Activated T-cell treated with anti-CD3 and anti-CD28 coated beads, Interleukin-2, amount 50 U/mL, for 48 hours (primary cell): ENCODE results near the gene HOXD12.

Experiments
- DNase-seq, 2 experiments: peaks; one replicate each; pipeline ENCODE4 v3.0.0-alpha.2; 2020

The HOXD12 gene

DNA sequence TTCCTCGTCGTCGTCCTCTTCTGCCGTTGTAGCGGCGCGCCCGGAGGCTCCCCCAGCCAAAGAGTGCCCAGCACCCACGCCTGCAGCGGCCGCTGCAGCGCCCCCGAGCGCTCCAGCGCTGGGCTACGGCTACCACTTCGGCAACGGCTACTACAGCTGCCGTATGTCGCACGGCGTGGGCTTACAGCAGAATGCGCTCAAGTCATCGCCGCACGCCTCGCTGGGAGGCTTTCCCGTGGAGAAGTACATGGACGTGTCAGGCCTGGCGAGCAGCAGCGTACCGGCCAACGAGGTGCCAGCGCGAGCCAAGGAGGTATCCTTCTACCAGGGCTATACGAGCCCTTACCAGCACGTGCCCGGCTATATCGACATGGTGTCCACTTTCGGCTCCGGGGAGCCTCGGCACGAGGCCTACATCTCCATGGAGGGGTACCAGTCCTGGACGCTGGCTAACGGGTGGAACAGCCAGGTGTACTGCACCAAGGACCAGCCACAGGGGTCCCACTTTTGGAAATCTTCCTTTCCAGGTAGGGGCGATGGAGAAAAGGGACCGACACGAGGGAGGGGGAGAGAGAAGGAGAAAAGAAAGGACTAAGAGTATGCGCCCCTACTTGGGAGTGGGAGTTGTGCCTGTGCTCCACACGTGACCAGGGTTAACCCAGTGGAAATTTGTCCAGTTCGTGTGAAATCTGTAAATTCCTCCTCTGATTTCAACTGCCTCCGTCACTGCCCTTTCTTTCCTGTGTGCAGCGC lies 6.3 kb upstream of the HOXD12 start:
- peak; percentile 26 to 35 for DNase-seq

- no peak for DNase-seq
Measured at GRCh38 chr2:176093898-176094249, 5.7 kb upstream of the HOXD12 start.

DNA sequence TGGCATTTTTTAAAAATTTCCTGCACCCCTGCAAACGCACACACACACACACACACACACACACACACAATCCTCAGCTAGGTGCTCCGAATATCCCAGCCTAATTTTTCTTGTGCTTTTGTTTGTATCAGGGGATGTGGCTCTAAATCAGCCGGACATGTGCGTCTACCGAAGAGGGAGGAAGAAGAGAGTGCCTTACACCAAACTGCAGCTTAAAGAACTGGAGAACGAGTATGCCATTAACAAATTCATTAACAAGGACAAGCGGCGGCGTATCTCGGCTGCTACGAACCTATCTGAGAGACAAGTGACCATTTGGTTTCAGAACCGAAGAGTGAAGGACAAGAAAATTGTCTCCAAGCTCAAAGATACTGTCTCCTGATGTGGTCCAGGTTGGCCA lies 5.2 kb upstream of the HOXD12 start:
- peak; percentile 14 to 16 for DNase-seq

DNA sequence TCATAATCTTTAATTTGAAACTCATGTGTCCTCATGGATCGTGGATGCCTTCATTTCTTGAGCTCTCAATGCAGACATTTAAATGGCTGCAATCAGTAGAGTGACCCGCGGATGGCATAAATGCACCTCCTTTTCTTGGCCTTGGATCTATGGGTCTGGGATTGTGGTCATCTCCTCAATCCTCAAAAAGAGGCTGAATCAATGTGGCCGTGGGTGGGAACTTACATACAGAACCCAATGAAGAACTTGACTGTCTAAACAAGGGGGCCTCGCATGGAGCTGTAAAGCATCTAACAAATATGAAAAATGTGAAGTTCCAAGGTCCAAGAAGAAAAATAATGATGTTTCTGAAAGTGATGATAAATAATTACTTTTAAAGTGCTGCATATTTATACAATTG lies 4.2 kb upstream of the HOXD12 start:
- DNase-seq: peak in 1 of 2 experiments; percentile 7

DNA sequence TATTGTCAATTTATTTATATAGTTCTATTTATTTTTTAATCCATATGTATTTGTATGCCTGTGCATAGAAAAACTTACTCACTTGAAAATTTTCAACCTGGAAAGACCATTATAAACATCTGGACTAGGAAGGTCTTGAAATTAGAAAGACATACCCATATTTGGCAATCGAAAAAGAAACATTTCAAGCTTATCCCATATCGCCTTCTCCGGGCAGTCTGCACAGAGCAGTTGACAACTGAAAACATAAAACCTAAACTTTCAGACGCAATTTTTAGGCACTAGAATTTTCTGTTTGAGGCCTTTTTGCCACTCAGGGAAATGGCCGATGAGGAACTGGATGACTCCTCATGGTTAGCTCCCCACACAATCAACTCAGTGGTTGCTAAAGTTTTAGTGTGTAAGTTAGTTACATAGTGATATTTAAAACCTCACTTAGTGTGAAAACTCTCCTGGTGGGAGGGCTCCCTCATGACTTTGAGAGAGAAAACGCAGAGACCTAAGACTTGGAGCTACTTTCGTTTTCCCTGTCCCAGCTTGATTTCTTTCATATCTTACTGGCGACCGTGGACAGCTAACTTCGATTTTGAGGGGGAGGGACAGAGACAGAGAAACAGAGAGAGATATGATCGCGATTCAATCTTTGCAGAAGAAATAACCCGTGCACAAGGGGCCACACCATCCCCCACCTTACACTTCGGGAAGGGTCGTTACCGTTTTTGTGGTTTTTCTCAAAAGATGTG lies 3.2 kb upstream of the HOXD12 start:
- peak; percentile 13 to 15 for DNase-seq

DNA sequence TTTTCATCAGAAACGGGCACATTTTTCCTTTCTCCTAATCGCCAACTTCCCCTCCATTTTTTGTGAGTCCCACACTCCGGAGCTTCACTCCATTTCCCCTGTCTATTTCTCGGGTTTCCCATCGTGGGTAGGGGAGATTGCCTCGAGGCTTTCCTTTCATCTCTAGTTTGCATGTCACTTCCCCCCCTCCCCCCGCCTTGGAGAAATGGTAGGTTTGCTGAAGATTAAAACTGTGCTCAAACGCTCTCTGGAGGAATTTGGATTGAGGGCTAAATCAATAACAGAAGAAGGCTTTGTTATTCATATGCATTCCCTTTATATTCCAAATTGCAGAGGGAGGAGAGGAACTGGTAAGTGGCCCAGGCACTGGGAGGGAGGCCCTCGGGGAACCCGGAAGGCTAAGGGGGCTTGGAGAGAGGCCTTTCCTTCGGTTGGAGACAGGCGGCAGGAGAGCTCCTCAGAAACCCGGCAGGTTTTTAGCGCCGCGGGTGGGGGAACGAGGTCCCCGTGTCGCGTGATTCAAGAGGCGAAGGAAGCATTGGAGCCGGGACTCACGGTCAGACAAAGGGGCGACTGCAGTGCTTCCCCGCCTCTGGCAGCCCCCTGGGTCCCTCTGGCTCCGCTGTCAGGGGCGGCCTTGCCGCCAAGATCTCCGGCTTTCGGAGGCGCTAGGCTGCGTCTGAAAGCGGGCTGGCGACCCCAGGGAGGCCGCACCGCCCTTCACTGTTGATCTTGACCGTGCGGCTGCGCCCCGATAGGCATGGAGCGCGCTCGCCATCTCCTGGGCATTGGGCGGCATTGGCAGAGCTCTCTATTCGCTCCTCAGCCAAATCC lies 2.4 kb upstream of the HOXD12 start:
- peak; percentile 76 to 77 for DNase-seq

DNA sequence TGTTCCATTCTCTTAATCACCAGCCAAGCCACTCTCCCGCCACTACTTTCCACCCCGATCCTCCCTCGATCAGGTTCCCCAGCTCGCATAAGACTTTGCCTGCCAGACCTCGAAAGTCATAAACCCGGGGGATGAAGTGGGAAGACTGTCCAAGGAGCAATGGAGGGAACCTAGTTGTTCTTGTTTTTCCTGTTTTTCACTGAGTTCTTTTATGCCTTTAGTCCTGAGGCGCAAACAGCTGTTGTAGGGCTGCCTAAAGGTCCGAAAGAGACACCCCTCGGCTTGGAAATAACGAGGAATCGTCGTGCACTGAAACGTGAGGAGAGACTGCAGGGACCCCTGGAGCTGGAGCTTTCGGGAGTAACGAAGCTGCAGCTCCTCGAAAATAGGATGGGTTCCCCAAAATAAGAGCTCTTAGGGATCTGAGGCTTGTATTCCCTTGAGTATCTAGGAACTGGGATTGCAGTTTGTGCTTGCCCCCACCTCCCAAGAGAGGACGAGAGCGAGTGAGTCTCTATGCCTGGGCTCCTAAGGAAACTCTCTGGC lies 1.7 kb upstream of the HOXD12 start:
- no peak for DNase-seq

DNA sequence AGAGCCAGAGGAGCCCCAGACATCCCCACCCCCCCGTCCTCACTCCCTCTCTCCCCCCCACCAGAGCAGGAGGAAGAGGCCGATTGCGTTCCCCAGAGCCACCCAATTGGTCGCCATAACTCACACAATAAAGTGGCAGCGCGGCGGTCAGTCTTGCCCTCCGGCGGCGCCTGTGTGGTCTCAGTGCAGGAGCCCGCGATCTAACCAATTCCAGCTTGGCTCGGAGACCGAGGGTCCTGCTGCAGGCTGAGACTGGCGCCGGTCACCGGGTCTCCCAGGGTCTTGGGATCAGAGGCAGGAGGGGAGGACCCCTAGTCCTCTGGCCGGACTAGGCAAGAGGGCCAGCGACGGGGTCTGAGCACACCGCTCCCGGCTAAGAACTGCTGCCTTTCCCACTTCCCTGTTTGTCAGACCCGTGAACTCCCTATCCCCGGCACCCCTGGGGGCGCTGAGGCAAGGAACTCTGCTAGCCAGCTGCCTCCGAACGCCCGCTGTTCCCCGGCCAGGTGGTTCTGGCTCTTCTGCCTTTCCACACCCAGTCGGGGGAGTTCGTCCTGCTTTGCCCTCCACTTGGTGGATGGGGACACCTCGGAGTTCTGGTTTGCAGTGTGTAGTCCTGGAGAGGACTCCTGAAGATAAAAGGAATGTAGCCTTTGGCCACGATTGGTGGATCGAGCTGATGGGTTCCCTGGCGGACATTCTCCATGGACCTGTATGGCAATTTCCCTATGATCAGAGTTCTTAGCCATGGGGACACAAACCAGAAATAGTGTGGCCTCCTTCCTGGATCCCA lies 1.0 kb upstream of the HOXD12 start:
- DNase-seq: peak; percentile 25 to 26

- DNase-seq: peak in 1 of 2 experiments; percentile 26
Measured at GRCh38 chr2:176099159-176099727, 352 bp upstream of the HOXD12 start.

- DNase-seq: peak; percentile 16 to 17
Measured at GRCh38 chr2:176100547-176101140, 1.0 kb downstream of the HOXD12 start.

DNA sequence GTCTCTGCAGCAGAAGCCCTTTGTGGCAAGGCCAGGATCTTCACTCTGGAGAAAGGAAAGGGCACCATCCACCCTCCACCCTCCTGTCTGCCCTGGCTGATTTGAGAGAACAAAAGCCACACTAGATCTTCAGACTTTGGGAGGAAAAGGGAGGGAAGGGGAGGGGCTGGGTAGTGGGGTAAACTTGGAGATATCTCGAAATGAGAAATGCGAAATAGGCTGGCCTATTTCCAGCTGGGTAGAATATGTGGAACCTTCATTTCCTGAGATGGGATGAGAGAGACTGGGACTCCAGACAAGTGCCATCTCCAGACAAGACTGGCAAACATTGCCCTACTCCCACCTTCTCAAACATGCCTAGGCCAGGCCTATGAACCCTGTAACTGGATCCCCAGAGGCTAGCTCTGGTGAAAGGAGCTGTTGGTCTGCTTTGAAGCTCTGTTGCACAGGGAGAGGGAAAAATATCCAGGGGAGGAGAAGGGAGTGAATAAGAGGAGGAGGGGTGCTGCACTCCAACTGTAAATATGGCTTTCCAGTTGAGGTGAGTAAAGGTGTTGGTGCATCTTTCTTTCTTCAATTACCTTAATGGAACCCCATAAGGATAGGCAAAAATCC lies 1.7 kb downstream of the HOXD12 start:
- DNase-seq: peak in 1 of 2 experiments; percentile 10

DNA sequence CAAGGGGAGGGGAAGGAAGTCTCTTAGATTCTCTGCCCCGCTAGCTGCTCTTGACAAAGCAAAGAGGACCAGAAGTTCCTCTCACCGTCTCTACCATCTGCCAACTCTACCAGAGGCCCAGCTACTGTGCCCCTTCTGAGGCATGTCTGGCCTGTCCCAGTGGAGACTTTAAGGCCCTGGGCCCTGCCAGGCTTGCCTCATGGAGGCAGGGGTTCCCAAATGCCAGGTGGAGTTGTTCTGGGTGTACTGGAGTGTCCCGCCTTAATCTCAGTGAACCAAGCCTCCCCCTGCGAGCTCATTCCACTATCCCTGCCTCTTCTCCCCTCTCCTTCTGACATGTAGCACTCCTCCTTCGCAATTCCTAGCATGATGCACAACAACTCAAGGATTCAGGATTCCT lies 2.2 kb downstream of the HOXD12 start:
- peak in 1 of 2 experiments; percentile 13 for DNase-seq

DNA sequence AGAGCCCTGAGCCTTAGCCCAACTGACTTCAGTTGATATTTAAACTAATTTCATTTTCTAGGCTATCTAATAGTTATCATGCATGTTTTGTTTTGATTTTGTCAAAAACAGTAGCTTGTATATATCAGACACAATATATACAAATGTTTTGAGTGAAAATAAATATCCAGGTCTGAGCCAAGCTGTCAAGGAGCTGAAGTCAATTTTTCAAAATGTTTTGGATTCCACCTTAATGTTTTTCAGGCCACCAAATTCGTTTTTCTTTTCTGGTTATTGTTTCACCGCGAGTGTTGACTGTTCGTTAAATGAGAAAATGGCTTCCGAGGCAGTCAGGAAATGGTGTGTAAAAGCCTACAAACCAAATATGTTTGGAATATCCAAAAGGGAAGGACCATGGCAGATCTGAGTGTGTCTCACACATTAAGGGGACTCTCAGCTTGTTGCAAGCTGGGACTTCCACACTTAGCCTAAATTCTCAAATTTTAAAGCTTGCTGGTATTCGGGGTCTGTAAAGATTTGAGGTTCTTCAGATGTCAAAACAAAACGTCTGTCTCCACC lies 2.8 kb downstream of the HOXD12 start:
- no peak for DNase-seq

GRCh38 chr2:176103194-176103593 lies 3.6 kb downstream of the HOXD12 start:
- DNase-seq: peak in 1 of 2 experiments; percentile 10

- DNase-seq: peak in 1 of 2 experiments; percentile 13
Measured at GRCh38 chr2:176103742-176104315, 4.2 kb downstream of the HOXD12 start.

- peak in 1 of 2 experiments; percentile 20 for DNase-seq
Measured at GRCh38 chr2:176104316-176105077, 4.9 kb downstream of the HOXD12 start.

DNA sequence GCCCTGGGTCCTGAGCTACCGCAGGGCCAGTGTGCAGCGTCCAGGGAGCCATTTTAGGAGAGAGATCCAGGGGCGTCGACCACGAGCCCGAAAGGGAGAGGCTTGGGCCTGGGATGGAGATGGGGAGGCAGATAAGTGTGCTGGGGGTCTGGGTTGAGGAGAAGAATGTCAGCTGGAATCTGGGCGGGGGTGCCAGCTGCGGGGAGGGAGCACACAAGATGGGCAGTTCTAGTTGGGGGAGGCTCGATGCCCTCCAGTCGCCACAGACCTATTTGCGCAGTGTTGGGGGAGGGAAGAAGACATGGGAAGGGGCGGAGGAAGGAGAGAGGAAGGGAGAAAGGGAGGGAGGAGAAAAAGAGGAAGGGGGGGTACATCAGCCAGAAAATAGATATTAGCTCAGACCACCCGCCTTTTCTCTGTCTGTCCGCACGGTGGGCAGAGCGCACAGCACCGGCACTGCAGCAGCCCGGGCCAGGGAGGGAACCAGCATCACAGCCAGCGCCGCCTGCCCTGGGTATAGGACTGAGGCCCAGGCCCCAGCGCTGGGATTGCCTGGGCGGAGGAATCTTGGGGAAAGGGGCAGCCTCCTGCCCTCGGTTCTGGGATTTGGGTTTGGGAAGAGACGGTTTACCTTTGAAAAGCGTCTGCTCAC lies 5.6 kb downstream of the HOXD12 start:
- peak in 1 of 2 experiments; percentile 14 for DNase-seq

DNA sequence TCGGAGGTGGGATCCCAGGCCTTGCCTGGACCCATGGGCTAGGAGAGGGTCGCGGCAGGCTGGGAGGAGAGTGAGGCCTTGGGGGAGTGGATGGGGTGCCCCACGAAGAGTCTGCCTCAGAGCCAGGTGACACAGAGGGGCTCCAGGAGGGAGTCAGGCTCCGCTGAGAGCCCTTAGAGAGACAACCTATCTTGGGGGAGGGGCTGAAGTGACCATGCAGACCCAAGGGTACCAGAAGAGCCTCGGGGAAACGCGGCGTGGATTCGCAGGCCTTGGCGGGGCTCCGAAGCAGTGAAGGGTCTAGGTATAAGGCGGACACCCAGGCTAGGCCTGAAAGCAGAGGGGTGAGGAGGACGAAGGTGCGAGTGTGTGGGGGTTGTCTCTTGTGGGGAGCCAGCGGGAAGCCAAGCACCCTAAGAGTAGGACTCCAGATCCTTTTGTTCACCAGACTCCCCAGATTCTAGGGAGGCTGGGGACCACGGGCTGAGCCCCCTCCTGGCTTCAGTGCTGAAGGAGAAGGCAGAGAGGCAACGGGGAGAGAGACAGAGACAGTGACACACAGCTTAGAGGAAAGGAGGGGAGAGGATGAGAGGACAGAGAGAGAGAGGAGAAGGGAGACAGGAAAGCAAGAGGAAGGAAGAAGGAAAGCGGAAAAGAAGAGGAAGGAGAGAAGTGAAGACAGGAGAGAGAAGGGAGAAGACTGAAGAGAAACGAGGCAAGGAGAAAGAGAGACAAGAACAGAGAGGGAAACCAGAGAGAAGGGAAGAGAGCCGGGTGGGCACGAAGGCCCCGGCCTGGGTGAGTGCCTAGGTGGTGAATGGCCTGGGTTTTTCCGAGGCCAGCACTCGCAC lies 6.4 kb downstream of the HOXD12 start:
- DNase-seq: peak in 1 of 2 experiments; percentile 18
